H1 (cell line): ENCODE data around the gene GABRB2. TPM values are rescaled to one million over a fixed set of nuclear protein-coding genes. Genes with fewer than 3 reads are reported as not detected.

Experiments used
- CTCF ChIA-PET: fragments of 300-600 bp; sonication (Branson Sonifier 250); formaldehyde crosslinking; loops from one replicate; lab custom pipeline; 2021; ENCODE audit not compliant: partially characterized antibody; lab: Charles Lee
- POLR2A ChIA-PET: fragments of 300-600 bp; sonication (Branson Sonifier 250); formaldehyde crosslinking; loops from one replicate; lab custom pipeline; 2021; ENCODE audit warnings: inconsistent platforms; ENCODE audit not compliant: partially characterized antibody; lab: Charles Lee
- DNase-seq, 2 experiments: peaks; one replicate each; pipeline versions ENCODE4 v3.0.0 to v3.0.0-alpha.2; 2010 to 2022; ENCODE audit warnings: low spot score in 2 of 2, low read depth in 1 of 2, mixed read lengths in 1 of 2
- FAIRE-seq: peaks from 2 replicates; lab custom pipeline; 2011; peaks lifted over from hg19 to GRCh38; lab: Jason Lieb, UNC
- H2AFZ ChIP-seq: 2 replicates; pipeline ENCODE4 v1.8.1; 2012; ENCODE audit warnings: low read length, inconsistent platforms
- H2AK5ac ChIP-seq: 2 replicates; pipeline ENCODE4 v1.6.1; 2013; ENCODE audit warnings: low read depth, low read length
- H2BK120ac ChIP-seq: replicated peaks from 2 replicates; pipeline ENCODE3; 2013; ENCODE audit warnings: low read depth, low read length, inconsistent platforms
- H2BK12ac ChIP-seq: 2 replicates; pipeline ENCODE4 v1.6.1; 2013; ENCODE audit warnings: low read depth, low read length
- H2BK15ac ChIP-seq: 2 replicates; pipeline ENCODE4 v1.6.1; 2013; ENCODE audit warnings: low read length
- H2BK20ac ChIP-seq: 2 replicates; pipeline ENCODE4 v1.6.1; 2013; ENCODE audit warnings: low read length
- H2BK5ac ChIP-seq: 2 replicates; pipeline ENCODE4 v1.6.1; 2013; ENCODE audit warnings: low read depth, low read length
- H3K14ac ChIP-seq: 2 replicates; pipeline ENCODE4 v1.6.1; 2013; ENCODE audit warnings: inconsistent platforms; ENCODE audit not compliant: insufficient read length
- H3K18ac ChIP-seq: 2 replicates; pipeline ENCODE4 v1.6.1; 2013; ENCODE audit warnings: low read length; ENCODE audit errors: extremely low read depth
- H3K23ac ChIP-seq: 2 replicates; pipeline ENCODE4 v1.6.1; 2013; ENCODE audit warnings: inconsistent platforms; ENCODE audit not compliant: insufficient read length
- H3K23me2 ChIP-seq: 2 replicates; pipeline ENCODE4 v1.6.1; 2013; ENCODE audit warnings: low read depth, low read length
- H3K27ac ChIP-seq: 2 replicates; pipeline ENCODE4 v1.6.1; 2011; ENCODE audit warnings: low read depth, low read length, inconsistent platforms
- H3K27me3 ChIP-seq, 4 experiments: replicated peaks in 1 of 4; 1 replicate in 1 of 4; 2 replicates in 3 of 4; pipeline versions ENCODE4 v1.6.1 to v1.8.1; 2011 to 2013; ENCODE audit warnings: low read length in 3 of 4, mild to moderate bottlenecking in 3 of 4, inconsistent platforms in 2 of 4, mixed read lengths in 2 of 4, moderate library complexity in 1 of 4; ENCODE audit not compliant: control insufficient read depth in 3 of 4, insufficient read depth in 3 of 4; ENCODE audit errors: extremely low read depth in 1 of 4
- H3K36me3 ChIP-seq, 4 experiments: 2 replicates each; pipeline versions ENCODE4 v1.6.1 to v1.8.1; 2011 to 2013; ENCODE audit warnings: mild to moderate bottlenecking in 4 of 4, low read length in 3 of 4, moderate library complexity in 2 of 4, control low read depth in 1 of 4, inconsistent platforms in 1 of 4; ENCODE audit not compliant: insufficient read depth in 4 of 4, control insufficient read depth in 2 of 4
- H3K4ac ChIP-seq: replicated peaks from 2 replicates; pipeline ENCODE3; 2013; ENCODE audit warnings: low read length, low read depth, mixed read lengths, inconsistent platforms; ENCODE audit not compliant: insufficient read length
- H3K4me1 ChIP-seq, 4 experiments: replicated peaks in 1 of 4; 1 replicate in 1 of 4; 2 replicates in 3 of 4; pipeline versions ENCODE4 v1.6.1 to v1.8.1; 2011 to 2013; ENCODE audit warnings: low read length in 3 of 4, inconsistent platforms in 2 of 4, mixed read lengths in 1 of 4; ENCODE audit not compliant: insufficient read depth in 4 of 4, control insufficient read depth in 3 of 4
- H3K4me2 ChIP-seq, 2 experiments: 2 replicates each; pipeline versions ENCODE4 v1.6.1 to v1.8.1; 2011 to 2013; ENCODE audit warnings: low read depth in 2 of 2, low read length in 2 of 2, control low read depth in 1 of 2, inconsistent platforms in 1 of 2, mild to moderate bottlenecking in 1 of 2; ENCODE audit not compliant: insufficient read depth in 1 of 2
- H3K4me3 ChIP-seq, 4 experiments: fragments of 200-600, 300-600 bp in 1 of 4; sonication (generic), shearing (Covaris generic), sonication (Bioruptor Twin) in 1 of 4; 2 replicates each; pipeline versions ENCODE4 v1.5.1 to v1.8.1; 2011 to 2016; ENCODE audit warnings: low read length in 4 of 4, low read depth in 3 of 4, control low read depth in 2 of 4, inconsistent platforms in 2 of 4, mild to moderate bottlenecking in 2 of 4, mixed read lengths in 1 of 4, moderate library complexity in 1 of 4; ENCODE audit not compliant: insufficient read depth in 2 of 4; ENCODE audit errors: extremely low read depth in 1 of 4
- H3K56ac ChIP-seq: replicated peaks from 2 replicates; pipeline ENCODE3; 2013; ENCODE audit warnings: low read depth, mild to moderate bottlenecking, mixed read lengths, low read length, inconsistent platforms; ENCODE audit not compliant: insufficient read length
- H3K79me1 ChIP-seq: 2 replicates; pipeline ENCODE4 v1.6.1; 2013; ENCODE audit warnings: low read depth, low read length, control low read depth
- H3K79me2 ChIP-seq, 2 experiments: 2 replicates each; pipeline versions ENCODE4 v1.6.1 to v1.8.1; 2012 to 2013; ENCODE audit warnings: low read length in 2 of 2, mild to moderate bottlenecking in 2 of 2, inconsistent platforms in 1 of 2; ENCODE audit not compliant: insufficient read depth in 2 of 2, control insufficient read depth in 1 of 2
- H3K9ac ChIP-seq, 4 experiments: replicated peaks in 1 of 4; 1 replicate in 1 of 4; 2 replicates in 3 of 4; pipeline versions ENCODE4 v1.6.1 to v1.8.1; 2011 to 2013; ENCODE audit warnings: low read depth in 3 of 4, low read length in 3 of 4, control low read depth in 2 of 4, mild to moderate bottlenecking in 2 of 4, moderate library complexity in 2 of 4, inconsistent platforms in 1 of 4; ENCODE audit errors: extremely low read depth in 1 of 4
- H3K9me3 ChIP-seq, 2 experiments: 2 replicates each; pipeline versions ENCODE4 v1.6.1 to v1.8.1; 2012 to 2013; ENCODE audit warnings: mild to moderate bottlenecking in 2 of 2, moderate library complexity in 2 of 2, control low read depth in 1 of 2, inconsistent platforms in 1 of 2, low read depth in 1 of 2, low read length in 1 of 2, mixed read lengths in 1 of 2; ENCODE audit not compliant: insufficient read depth in 2 of 2
- H4K20me1 ChIP-seq, 2 experiments: replicated peaks in 1 of 2; 2 replicates each; pipeline versions ENCODE3 to v1.8.1; 2011 to 2013; ENCODE audit warnings: inconsistent platforms in 2 of 2, low read length in 2 of 2, mild to moderate bottlenecking in 1 of 2; ENCODE audit not compliant: insufficient read depth in 2 of 2, control insufficient read depth in 1 of 2
- H4K5ac ChIP-seq: 2 replicates; pipeline ENCODE4 v1.6.1; 2013; ENCODE audit warnings: low read length, low read depth, mixed read lengths, inconsistent platforms; ENCODE audit not compliant: insufficient read length
- H4K8ac ChIP-seq: 2 replicates; pipeline ENCODE4 v1.8.0; 2013; ENCODE audit warnings: mild to moderate bottlenecking, moderate library complexity, low read length, inconsistent platforms; ENCODE audit not compliant: insufficient read depth; ENCODE audit errors: extremely low read depth
- H4K91ac ChIP-seq: replicated peaks from 2 replicates; pipeline ENCODE3; 2013; ENCODE audit warnings: low read length, mixed read lengths, inconsistent platforms; ENCODE audit not compliant: insufficient read length
- ATF2 ChIP-seq: IDR thresholded peaks from 2 replicates; pipeline ENCODE4 v1.6.1; 2012; ENCODE audit warnings: low read length, inconsistent platforms
- CBX8 ChIP-seq: fragments of 300-800, 300-1000 bp; sonication (generic); IDR thresholded peaks from 2 replicates; pipeline ENCODE4 v1.7.1; 2016; ENCODE audit warnings: low read depth, low read length, borderline replicate concordance
- EZH2 ChIP-seq: fragments of 200-600 bp; sonication (generic); IDR thresholded peaks from 2 replicates; pipeline ENCODE4 v1.7.1; 2012; ENCODE audit warnings: low read depth, mild to moderate bottlenecking, moderate library complexity, low read length, inconsistent platforms; ENCODE audit not compliant: severe bottlenecking
- GTF2F1 ChIP-seq: IDR thresholded peaks from 2 replicates; pipeline ENCODE4 v1.6.1; 2012; ENCODE audit warnings: low read depth, low read length, improper control_type of control experiment, borderline replicate concordance
- KDM1A ChIP-seq: fragments of 200-600, 300-600 bp; sonication (generic); IDR thresholded peaks from 2 replicates; pipeline ENCODE4 v1.7.1; 2016; ENCODE audit warnings: mild to moderate bottlenecking, low read length, borderline replicate concordance
- PHF8 ChIP-seq: fragments of 200-600 bp; sonication (generic); conservative IDR thresholded peaks from 2 replicates; pipeline ENCODE4 v1.7.1; 2012; ENCODE audit warnings: low read depth, mild to moderate bottlenecking, inconsistent platforms, low read length, moderate library complexity
- RNF2 ChIP-seq: fragments of 200-900, 300-1000 bp; sonication (generic); IDR thresholded peaks from 2 replicates; pipeline ENCODE4 v1.7.1; 2016; ENCODE audit warnings: borderline replicate concordance, low read depth, mild to moderate bottlenecking, antibody characterized with exemption, low read length; ENCODE audit not compliant: poor library complexity, severe bottlenecking; ENCODE audit errors: missing control alignments
- SIN3A ChIP-seq, 2 experiments: IDR thresholded peaks in 1 of 2; conservative IDR thresholded peaks in 1 of 2; 2 replicates each; pipeline ENCODE4 v1.6.1; 2011 to 2012; ENCODE audit warnings: low read length in 2 of 2, improper control_type of control experiment in 1 of 2, low read depth in 1 of 2, mild to moderate bottlenecking in 1 of 2
- SUZ12 ChIP-seq: fragments of 200-600 bp; sonication (generic); IDR thresholded peaks from 2 replicates; pipeline ENCODE4 v1.6.1; 2012; ENCODE audit warnings: mild to moderate bottlenecking, inconsistent platforms, low read length, moderate library complexity, mixed read lengths
- WGBS, 2 experiments: shearing (Covaris generic) in 1 of 2; methylation state at CpG; one replicate each; pipeline versions ENCODE4 v1.1.6 to v1.1.7; 2013 to 2015; ENCODE audit warnings: low lambda C conversion rate in 2 of 2, mixed read lengths in 2 of 2, inconsistent platforms in 1 of 2, low coverage in 1 of 2, missing lambda C conversion rate in 1 of 2; ENCODE audit not compliant: insufficient replicate concordance in 2 of 2, insufficient coverage in 1 of 2, insufficient read length in 1 of 2; ENCODE audit errors: extremely low coverage in 1 of 2, missing lambda C conversion rate in 1 of 2; 5-methylcytosine and 5-hydroxymethylcytosine counted together
- polyA plus RNA-seq, 7 experiments: library from polyadenylated mRNA; depleted of rRNA in 3 of 7; stranded (reverse) in 5 of 7; unstranded in 2 of 7; fragments of >200 nt in 5 of 7; fragments of 200-250 nt in 2 of 7; gene quantifications; 1 replicate in 5 of 7; 2 replicates in 1 of 7; 4 replicates in 1 of 7; pipeline versions ENCODE4 v1.2.1 to v1.2.3, GENCODE V29; 2011 to 2013; ENCODE audit warnings: missing spikeins in 2 of 7, mixed read lengths in 2 of 7
- total RNA-seq: library from RNA; stranded (reverse); fragmentation: NEBNext Ultra II Directional; extraction: Animal tissue kit (Norgen Biotek cat#: 25700); gene quantifications from 2 replicates; pipeline ENCODE4 v1.2.1, GENCODE V29; 2021

GABRB2 gene
- total and polyA plus RNA-seq, 2 of the 8 experiments (the other 6 are each of a cell fraction or from before 2014, with no cell fraction given), result 0.54 to 1.9 TPM

GRCh38 chr5:161421067-161421466 is 125.5 kb downstream of the GABRB2 start:
- H4K5ac ChIP-seq, result no peak overlapping the region
- no peak overlapping the region for H4K8ac ChIP-seq
- no peak overlapping the region for H3K27ac ChIP-seq
- H3K18ac ChIP-seq, result no peak overlapping the region
- H3K23ac ChIP-seq, result no peak overlapping the region
- POLR2A ChIA-PET, result no interaction called here
- no peak for FAIRE-seq
- H3K4me3 ChIP-seq, result no peak overlapping the region
- H3K79me1 ChIP-seq, result no peaks in the 10 kb centered on the region
- no peaks in the 10 kb centered on the region for H3K36me3 ChIP-seq
- no peak for DNase-seq
- CTCF ChIA-PET, result interaction anchor here (0.9 to 1.5 kb wide), 3 partner anchors 38 to 545 kb away, joined by 3 read pairs; no protein-coding TSS in a partner anchor
- peaks cover 0 to 7% (median 3%) of the 10 kb centered on the region in 4 experiments; a peak in 3 of 7 replicates for H3K4me1 ChIP-seq
- H2AFZ ChIP-seq, result no peak overlapping the region; the same call in 1 of the 2 replicates
- H3K4me2 ChIP-seq, result no peak overlapping the region; a peak in 1 of 4 replicates
- no peaks in the 10 kb centered on the region for H3K79me2 ChIP-seq
- no peak overlapping the region for H3K9ac ChIP-seq
- no peak overlapping the region for H2BK120ac ChIP-seq
- H2AK5ac ChIP-seq, result no peak overlapping the region
- no peak overlapping the region for H2BK12ac ChIP-seq
- peaks cover 0 to 4% of the 10 kb centered on the region in 2 experiments; a peak in 3 of 4 replicates for H3K9me3 ChIP-seq
- H3K23me2 ChIP-seq, result no peaks in the 10 kb centered on the region
- no peak overlapping the region for H2BK15ac ChIP-seq
- no peak overlapping the region for H2BK20ac ChIP-seq
- H2BK5ac ChIP-seq, result no peak overlapping the region
- H3K4ac ChIP-seq, result no peak overlapping the region
- H3K14ac ChIP-seq, result no peak overlapping the region
- no peak overlapping the region for H4K91ac ChIP-seq
- H4K20me1 ChIP-seq, result no peaks in the 10 kb centered on the region
- no peaks in the 10 kb centered on the region for H3K27me3 ChIP-seq
- H3K56ac ChIP-seq, result no peak overlapping the region
- WGBS, 2 experiments, result 88% methylated on average over 4 of the region's 4 CpGs; no CpG with 5 or more reads in 1 of the 2 experiments
- TF ChIP-seq RNF2, result no peak
- TF ChIP-seq ATF2, result no peak
- TF ChIP-seq SIN3A (conservative IDR thresholded peaks at IDR 0.05 in 1 of 2, IDR thresholded peaks at IDR 0.05 in 1 of 2; ENCODE audit: low read depth in 1 of 2, low read length in 2 of 2), result no peak
- no peak for TF ChIP-seq GTF2F1
- no peak for TF ChIP-seq SUZ12
- TF ChIP-seq EZH2, result no peak
- TF ChIP-seq KDM1A, result no peak
- TF ChIP-seq CBX8, result no peak
- TF ChIP-seq PHF8, result no peak
